Right ventricle myocardium superior (tissue), 1 donor: ENCODE results near the gene ATAD2B. TPM values are rescaled to one million over a fixed set of nuclear protein-coding genes. Genes with fewer than 3 reads are reported as not detected.

Experiments
- ATAC-seq: fragments of 200-7000 bp; cut with Tn5 transposase; one replicate; pipeline ENCODE4 v1.9.1; 2020; ENCODE audit warnings: mild to moderate bottlenecking; ENCODE audit not compliant: poor library complexity
- DNase-seq: peaks from one replicate; pipeline ENCODE4 v3.0.0-alpha.2; 2020
- intact Hi-C: fragments of 100-400 bp; cut with DNase I; formaldehyde crosslinking; loops from one replicate; pipeline ENCODE4 v1.11.2; 2022
- total RNA-seq: library from RNA; stranded (reverse); fragmentation: NEBNext Ultra II Directional; extraction: Animal tissue kit (Norgen Biotek cat#: 25700); gene quantifications from one replicate; pipeline ENCODE4 v1.2.1, GENCODE V29; 2021
- donor health status: DM: no; HTN: yes; CAD: no; lungs with severe emphysema.

The ATAD2B gene
- total RNA-seq, 1 donor from 2014 or later, result 6.1 TPM

- intact Hi-C loops, result no loop called here
- DNase-seq (no peak), ATAC-seq (no peak)
These were observed 82.0 kb downstream of the ATAD2B start for GRCh38 chr2:23844905-23845304.

DNA sequence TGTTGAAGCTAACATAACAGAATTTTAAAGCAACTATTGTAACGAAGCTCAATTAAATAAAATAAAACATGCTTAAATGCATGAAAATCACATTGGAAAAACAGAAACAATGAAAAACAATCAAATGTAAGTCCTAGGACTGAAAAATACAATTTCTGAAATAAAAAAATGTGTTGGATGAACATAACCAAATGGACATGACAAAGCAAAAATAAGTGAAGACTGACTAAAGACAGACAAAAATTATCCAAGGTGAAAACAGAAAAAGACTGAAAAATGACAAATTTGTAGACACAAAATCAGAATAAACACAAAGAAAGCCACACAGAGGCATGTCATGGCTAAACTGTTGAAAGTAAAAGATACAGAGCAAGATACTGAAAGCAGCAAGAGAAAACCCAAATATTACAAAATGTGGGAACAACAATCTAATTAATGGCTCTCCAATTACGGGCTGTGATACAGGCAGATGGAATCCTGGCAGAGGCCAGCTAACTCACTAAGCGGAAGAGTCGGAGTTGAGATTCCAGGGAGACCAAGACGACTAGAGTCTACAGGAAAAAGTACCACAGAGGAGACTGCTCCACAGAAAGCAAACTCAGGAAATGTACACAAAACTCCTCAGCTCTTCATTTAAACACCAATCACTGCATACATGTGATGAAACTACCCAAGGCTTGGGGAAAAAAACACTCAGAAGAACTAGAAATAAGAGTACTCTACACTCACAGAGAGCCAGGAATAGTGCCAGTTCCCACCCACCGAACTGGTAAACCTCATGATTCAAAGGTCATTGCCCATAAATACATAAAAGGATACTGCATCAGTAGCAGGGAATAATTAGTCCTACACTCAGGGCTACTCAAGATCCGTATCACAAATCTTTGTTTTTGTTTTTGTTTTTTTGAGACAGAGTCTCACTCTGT is 83.6 kb downstream of the ATAD2B start:
- DNase-seq (no peak), ATAC-seq (no peak)
- intact Hi-C loops, result no loop called here

- intact Hi-C loops, result no loop called here
- DNase-seq, result no peak
- ATAC-seq, result no peak
These were observed 86.9 kb downstream of the ATAD2B start for GRCh38 chr2:23839919-23840578.

DNA sequence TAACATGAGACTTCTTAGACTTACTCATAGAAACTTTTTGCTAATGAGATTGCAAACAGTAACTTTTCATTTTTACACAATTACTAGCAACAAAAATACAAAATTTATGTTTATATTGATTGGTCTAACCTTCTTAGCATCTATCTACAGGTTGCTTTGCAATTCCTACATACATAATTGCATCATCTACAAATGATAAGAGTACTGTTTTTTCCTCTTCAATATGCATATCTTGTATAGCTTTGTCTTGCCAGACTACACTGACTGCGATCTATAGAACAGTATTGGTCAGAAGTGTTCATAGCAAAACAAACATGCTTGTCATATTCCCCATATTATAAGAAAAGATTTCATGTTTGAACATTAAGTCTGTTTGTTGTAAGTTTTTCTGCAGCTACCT is 87.9 kb downstream of the ATAD2B start:
- DNase-seq (no peak), ATAC-seq (no peak)
- intact Hi-C loops, result no loop called here

DNA sequence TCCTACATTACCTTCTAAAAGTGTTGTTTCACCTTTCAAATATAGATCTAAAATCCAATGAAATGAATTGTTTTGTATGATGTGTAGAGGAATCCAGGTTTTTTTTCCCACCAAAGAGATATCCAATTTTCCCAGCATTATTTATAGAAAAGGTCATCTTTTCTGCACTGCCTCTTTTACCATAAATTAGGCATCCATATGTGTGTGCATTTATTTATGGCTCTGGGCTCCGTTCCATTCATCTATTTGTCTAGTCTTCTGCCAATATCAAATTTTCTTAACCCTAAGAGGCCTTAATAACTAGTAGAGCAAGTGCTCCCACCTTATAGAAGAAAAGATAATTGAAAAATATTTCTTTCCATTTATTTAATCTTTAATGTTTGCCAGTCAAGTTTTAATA is 88.3 kb downstream of the ATAD2B start:
- no peak for DNase-seq
- intact Hi-C loops, result no loop called here
- no peak for ATAC-seq

- no peak for ATAC-seq
- DNase-seq, result no peak
- intact Hi-C loops, result no loop called here
These were observed 89.1 kb downstream of the ATAD2B start for GRCh38 chr2:23837871-23838270.

DNA sequence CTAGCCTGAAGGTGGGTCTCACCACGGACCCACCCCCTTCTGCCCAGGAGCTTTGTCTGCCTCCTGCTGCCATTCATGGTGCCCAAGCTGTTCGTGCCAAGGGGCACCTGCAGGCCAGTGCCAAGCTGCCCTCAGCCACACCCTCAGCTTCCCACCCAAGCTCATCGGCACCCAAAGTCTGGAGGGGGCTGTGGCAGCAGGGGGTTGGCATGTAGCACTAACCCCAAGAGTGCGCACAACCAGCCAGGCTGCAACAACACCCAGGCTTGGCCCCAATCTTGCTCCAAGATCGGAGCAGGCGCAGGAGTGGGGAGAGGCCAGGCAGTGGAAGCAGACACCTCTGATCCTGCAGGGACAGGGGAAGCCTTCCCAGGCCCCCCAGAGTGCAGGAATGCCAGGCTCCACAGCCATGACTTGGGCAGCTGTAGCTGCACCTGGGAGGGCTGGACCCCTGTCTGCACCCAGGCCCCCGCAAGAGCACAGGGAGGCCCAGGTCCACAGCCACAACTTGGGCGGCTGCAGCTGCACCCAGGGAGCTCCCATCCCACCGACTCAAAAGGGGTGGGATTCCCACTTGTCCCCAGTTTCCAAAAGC is 89.9 kb downstream of the ATAD2B start:
- no peak for DNase-seq
- intact Hi-C loops, result no loop called here
- no peak for ATAC-seq

GRCh38 chr2:23836505-23836904 is 90.4 kb downstream of the ATAD2B start:
- no peak for ATAC-seq
- intact Hi-C loops, result no loop called here
- no peak for DNase-seq

DNA sequence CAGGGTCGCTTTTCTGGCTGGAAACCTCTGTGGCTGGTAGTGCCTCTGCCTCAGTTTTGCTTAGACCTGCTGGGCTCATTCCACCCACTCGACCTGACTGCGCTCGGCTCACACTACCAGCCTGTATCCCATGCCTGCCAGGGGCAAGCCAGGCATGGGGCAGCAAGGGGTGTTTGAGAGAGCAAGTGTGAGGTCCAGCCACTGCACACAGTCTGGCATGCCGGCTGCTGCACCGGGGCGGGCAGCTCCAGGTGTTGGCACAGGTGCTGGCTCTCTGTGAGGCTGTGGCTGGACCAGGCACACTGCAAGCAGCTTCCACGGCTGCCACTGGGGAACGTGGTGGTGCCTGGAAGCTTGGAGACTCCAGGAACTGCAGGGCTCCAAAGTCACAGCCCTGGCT is 90.9 kb downstream of the ATAD2B start:
- DNase-seq (no peak), ATAC-seq (no peak)
- intact Hi-C loops, result no loop called here

DNA sequence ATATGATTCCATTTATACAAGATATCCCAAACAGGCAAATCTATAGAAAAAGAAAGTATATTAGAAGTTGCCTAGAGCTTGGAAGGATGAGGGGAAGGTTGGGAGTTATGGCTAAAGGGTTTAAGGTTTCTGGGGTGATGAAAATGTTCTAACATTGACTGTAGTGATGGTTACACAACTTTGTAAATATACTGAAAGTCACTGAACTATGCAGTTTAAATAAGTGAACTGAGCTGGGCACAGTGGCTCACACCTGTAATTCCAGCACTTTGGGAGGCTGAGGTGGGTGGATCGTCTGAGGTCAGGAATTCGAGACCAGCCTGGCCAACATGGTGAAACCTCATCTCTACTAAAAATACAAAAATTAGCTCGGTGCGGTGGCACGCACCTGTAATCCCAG is 91.5 kb downstream of the ATAD2B start:
- ATAC-seq, result no peak
- no peak for DNase-seq
- intact Hi-C loops, result no loop called here

- no peak for ATAC-seq
- intact Hi-C loops, result loop anchor here (10.0 kb wide), 1 partner anchor 256 kb away; the partner anchor contains the start of gene TP53I3
- DNase-seq, result no peak
These were observed 97.9 kb downstream of the ATAD2B start for GRCh38 chr2:23828986-23829385.

DNA sequence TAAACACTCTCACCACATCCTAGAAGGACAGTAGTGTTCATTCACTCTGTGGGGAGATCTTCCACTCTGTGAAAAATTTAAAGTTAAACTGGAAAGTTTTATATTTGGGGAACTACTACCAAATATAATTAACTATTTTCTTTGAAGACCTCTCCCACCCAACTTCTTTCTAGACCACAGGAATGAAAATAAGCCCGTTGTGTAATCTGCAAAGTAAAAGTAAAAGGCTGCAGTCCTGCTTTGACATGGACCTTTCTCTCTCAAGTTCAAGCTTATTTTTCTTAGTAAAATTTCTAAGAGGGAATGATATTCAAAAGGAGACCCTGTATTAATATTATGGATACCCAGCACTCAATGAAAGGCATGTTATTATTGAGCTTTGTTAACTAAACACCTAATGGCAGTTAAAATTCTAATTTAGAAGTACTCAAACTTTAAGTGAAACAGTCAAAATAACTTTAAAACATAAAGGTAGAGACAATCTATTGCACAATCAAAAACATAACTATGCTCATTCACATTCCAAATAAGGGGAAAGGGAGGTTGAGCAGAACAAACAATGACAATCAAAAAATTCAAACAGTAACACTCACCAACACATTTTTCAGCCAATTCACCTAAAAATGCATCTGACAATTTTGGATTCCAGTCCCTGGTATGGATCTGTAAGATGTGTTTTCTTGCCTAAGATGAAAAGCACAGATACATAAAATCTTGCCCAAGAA is 98.5 kb downstream of the ATAD2B start:
- ATAC-seq (no peak), DNase-seq (no peak)
- intact Hi-C loops, result loop anchor here (10.0 kb wide), 1 partner anchor 256 kb away; the partner anchor contains the start of gene TP53I3

GRCh38 chr2:23827287-23827686 is 99.6 kb downstream of the ATAD2B start:
- intact Hi-C loops, result loop anchor here (10.0 kb wide), 1 partner anchor 258 kb away; the partner anchor contains the start of gene TP53I3
- DNase-seq, result no peak
- ATAC-seq, result no peak

- intact Hi-C loops, result loop anchor here (10.0 kb wide), 1 partner anchor 258 kb away; the partner anchor contains the start of gene TP53I3
These were observed 100.2 kb downstream of the ATAD2B start for GRCh38 chr2:23826771-23827170.

DNA sequence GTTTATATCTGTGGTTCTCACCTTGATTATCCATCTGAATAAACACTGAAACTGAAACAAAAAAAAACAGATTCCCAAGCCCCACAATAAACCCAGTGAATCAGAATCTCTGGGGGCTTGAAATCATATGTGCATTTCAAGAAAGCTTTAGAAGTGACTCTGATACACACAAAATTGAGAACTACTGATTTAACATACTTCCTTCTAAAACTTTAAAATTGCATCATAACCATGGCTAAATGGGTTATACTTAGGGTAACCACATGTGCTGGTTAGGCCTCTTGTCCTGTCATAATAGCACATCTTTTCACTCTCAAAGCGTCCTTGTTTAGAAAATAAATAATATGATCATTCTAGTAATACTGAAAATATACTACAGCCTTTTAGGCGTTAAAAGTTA is 100.9 kb downstream of the ATAD2B start:
- intact Hi-C loops, result loop anchor here (10.0 kb wide), 1 partner anchor 259 kb away; the partner anchor contains the start of gene TP53I3
- DNase-seq, result no peak
- no peak for ATAC-seq

More at GRCh38 chr2:23826771-23827170, 100.2 kb downstream of the ATAD2B start:
- no peak for DNase-seq
- no peak for ATAC-seq

DNA sequence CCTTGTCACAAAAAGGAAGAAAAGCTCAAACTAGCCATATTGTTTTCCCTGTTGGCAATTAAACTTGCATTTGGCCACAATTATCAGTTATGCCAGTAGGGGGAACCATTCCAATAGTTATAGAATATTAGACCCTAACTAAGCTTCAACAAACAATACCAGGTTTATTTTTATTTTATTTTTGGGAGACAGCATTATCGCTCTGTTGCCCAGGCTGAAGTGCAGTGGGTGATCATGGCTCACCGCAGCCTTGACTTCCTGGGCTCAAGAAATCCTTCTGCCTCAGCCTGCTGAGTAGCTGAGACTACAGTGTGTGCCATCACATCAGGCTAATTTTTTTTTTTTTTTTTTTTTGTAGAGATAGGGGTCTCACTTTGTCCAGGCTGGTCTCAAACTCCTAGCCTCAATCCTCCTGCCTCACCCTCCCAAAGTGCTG is 102.1 kb downstream of the ATAD2B start:
- DNase-seq (no peak), ATAC-seq (no peak)
- intact Hi-C loops, result loop anchor here (10.0 kb wide), 1 partner anchor 260 kb away; the partner anchor contains the start of gene TP53I3

DNA sequence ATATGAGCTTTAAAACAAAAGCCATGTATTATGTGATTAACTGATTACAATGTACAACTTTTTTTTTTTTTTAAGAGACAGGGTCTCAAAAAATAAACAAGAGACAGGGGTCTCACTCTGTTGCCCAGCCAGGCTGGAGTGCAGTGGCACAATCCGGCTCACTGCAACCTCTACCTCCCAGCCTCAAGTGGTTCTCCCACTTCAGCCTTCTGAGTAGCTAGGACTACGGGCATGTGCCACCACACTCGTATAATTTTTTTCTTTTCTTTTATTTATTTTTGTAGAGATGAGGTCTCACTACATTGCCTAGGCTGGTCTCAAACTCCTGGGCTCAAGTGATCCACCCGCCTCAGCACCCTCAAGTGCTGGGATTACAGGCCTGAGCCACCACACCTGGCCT is 103.1 kb downstream of the ATAD2B start:
- no peak for ATAC-seq
- no peak for DNase-seq
- intact Hi-C loops, result loop anchor here (10.0 kb wide), 1 partner anchor 261 kb away; the partner anchor contains the start of gene TP53I3

DNA sequence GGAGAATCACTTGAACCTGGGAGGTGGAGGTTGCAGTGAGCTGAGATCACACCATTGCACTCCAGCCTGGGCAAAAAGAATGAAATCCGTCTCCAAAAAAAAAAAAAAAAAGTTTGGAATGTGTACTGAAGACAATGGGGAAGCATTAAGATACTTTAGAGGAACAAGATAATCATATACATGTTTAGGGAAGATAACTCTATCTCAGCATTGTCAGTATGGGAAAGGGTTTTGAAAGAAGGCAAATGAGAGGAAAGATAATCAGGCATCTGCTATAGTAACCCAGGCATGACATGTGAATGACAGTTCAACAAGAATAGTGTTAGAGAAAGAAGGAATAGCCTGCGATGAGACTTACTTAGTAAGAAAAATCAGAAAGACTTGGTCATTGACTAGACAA is 112.0 kb downstream of the ATAD2B start:
- DNase-seq (no peak), ATAC-seq (no peak)
- intact Hi-C loops, result no loop called here

GRCh38 chr2:23813438-23813837 is 113.5 kb downstream of the ATAD2B start:
- no peak for ATAC-seq
- intact Hi-C loops, result no loop called here

More at GRCh38 chr2:23813438-23813837, 113.5 kb downstream of the ATAD2B start:
- no peak for DNase-seq
